Smooth muscle cell (in vitro differentiated cells): ENCODE measurements around the gene HPS3. TPM values are rescaled to one million over a fixed set of nuclear protein-coding genes. Genes with fewer than 3 reads are reported as not detected.
A peak's percentile ranks its signal among the peaks of the same experiment; 100 is the strongest.

Experiments used
- DNase-seq: peaks from one replicate; lab custom pipeline; 2025; ENCODE audit not compliant: unreplicated experiment; lab: John Stamatoyannopoulos, UW
- H2AFZ ChIP-seq: fragments of 200-600 bp; sonication (generic); 2 replicates; pipeline ENCODE4 v1.6.0; 2016; ENCODE audit warnings: antibody characterized with exemption, low read depth, mild to moderate bottlenecking
- H3F3A ChIP-seq: fragments of 200-600 bp; sonication (generic); 2 replicates; pipeline ENCODE4 v1.6.0; 2017; ENCODE audit warnings: antibody characterized with exemption, low read depth
- H3K27ac ChIP-seq: fragments of 200-600 bp; sonication (generic); 2 replicates; pipeline ENCODE4 v1.5.1; 2016; ENCODE audit warnings: low read depth, mild to moderate bottlenecking
- H3K27me3 ChIP-seq: fragments of 200-600 bp; sonication (generic); 2 replicates; pipeline ENCODE4 v1.6.1; 2016; ENCODE audit warnings: low read depth, mild to moderate bottlenecking
- H3K36me3 ChIP-seq: fragments of 200-600 bp; sonication (generic); 2 replicates; pipeline ENCODE4 v1.5.1; 2016; ENCODE audit warnings: low read depth
- H3K4me1 ChIP-seq: fragments of 200-600 bp; sonication (generic); 2 replicates; pipeline ENCODE4 v1.5.1; 2016; ENCODE audit warnings: low read depth
- H3K4me2 ChIP-seq: fragments of 200-600 bp; sonication (generic); 2 replicates; pipeline ENCODE4 v1.6.0; 2016; ENCODE audit warnings: mild to moderate bottlenecking
- H3K4me3 ChIP-seq: fragments of 200-600 bp; sonication (generic); 2 replicates; pipeline ENCODE4 v1.5.1; 2016; ENCODE audit warnings: mild to moderate bottlenecking
- H3K79me2 ChIP-seq: fragments of 200-600 bp; sonication (generic); 2 replicates; pipeline ENCODE4 v1.6.0; 2016; ENCODE audit warnings: low read depth, mild to moderate bottlenecking
- H3K9ac ChIP-seq: fragments of 200-600 bp; sonication (generic); 2 replicates; pipeline ENCODE4 v1.6.0; 2016; ENCODE audit warnings: low read depth
- H3K9me3 ChIP-seq: fragments of 200-600 bp; sonication (generic); replicated peaks from 2 replicates; pipeline ENCODE4 v1.5.1; 2016; ENCODE audit warnings: low read depth
- H4K20me1 ChIP-seq: fragments of 200-600 bp; sonication (generic); 2 replicates; pipeline ENCODE4 v1.6.0; 2016; ENCODE audit warnings: low read depth
- WGBS: methylation state at CpG from one replicate; pipeline ENCODE4 v1.1.7; 2016; ENCODE audit warnings: low lambda C conversion rate; 5-methylcytosine and 5-hydroxymethylcytosine counted together
- polyA plus RNA-seq: library from polyadenylated mRNA; unstranded; fragments of >200 nt; fragmentation: Nextera tagmentation; extraction: Ambion mirVana; gene quantifications from 2 replicates; pipeline ENCODE4 v1.2.1, GENCODE V29; 2016
- total RNA-seq: library from RNA; depleted of rRNA; stranded (reverse); fragments of >200 nt; gene quantifications from 2 replicates; pipeline ENCODE4 v1.2.3, GENCODE V29; 2014
- TF ChIP-seq, protein P1 (sequence below): fragments of 200-600 bp; sonication (generic); IDR thresholded peaks from 2 replicates; pipeline ENCODE4 v1.5.1; 2017; ENCODE audit warnings: borderline replicate concordance, mild to moderate bottlenecking, antibody characterized with exemption; ENCODE audit not compliant: insufficient read depth, poor library complexity, severe bottlenecking

Gene HPS3
- total and polyA plus RNA-seq, 2 experiments from 2014 or later: 12.3 to 25.4 TPM

DNA sequence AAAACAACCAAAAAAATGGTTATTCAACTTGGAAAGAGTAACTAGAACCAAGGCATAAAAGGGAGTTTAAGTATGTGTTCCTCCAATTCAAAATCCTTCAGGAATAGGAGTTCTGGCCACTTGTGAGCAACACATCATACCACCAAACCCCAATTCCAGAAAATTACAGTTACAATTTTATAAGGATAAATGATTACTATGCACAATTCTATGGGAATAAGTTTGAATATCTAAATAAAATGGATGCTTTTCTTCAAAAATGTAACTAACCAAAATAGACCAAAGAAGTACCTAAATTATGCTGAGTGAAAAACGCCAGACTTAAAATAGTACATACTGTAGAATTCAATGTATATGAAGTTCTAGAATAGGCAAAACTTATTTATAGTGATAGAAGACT, 47.7 kb upstream of the HPS3 start:
- DNase-seq: no peak
- H2AFZ ChIP-seq: no peak overlapping the region
- no peaks in the 10 kb centered on the region for H3K9me3 ChIP-seq
- peaks cover 8% of the 10 kb centered on the region for H3K4me1 ChIP-seq
- H3K27me3 ChIP-seq: no peaks in the 10 kb centered on the region
- H3K79me2 ChIP-seq: peaks cover 60% of the 10 kb centered on the region
- TF ChIP-seq, protein P1, sequence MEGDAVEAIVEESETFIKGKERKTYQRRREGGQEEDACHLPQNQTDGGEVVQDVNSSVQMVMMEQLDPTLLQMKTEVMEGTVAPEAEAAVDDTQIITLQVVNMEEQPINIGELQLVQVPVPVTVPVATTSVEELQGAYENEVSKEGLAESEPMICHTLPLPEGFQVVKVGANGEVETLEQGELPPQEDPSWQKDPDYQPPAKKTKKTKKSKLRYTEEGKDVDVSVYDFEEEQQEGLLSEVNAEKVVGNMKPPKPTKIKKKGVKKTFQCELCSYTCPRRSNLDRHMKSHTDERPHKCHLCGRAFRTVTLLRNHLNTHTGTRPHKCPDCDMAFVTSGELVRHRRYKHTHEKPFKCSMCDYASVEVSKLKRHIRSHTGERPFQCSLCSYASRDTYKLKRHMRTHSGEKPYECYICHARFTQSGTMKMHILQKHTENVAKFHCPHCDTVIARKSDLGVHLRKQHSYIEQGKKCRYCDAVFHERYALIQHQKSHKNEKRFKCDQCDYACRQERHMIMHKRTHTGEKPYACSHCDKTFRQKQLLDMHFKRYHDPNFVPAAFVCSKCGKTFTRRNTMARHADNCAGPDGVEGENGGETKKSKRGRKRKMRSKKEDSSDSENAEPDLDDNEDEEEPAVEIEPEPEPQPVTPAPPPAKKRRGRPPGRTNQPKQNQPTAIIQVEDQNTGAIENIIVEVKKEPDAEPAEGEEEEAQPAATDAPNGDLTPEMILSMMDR: no peak
- H3K4me2 ChIP-seq: no peak overlapping the region
- no peak overlapping the region for H3K27ac ChIP-seq
- no peak overlapping the region for H3K4me3 ChIP-seq
- 86% methylated on average over 1 of the region's 1 CpG for WGBS
- H3K36me3 ChIP-seq: no peaks in the 10 kb centered on the region
- H3F3A ChIP-seq: peaks cover 3% of the 10 kb centered on the region
- peaks cover 55% of the 10 kb centered on the region for H4K20me1 ChIP-seq
- no peak overlapping the region for H3K9ac ChIP-seq

DNA sequence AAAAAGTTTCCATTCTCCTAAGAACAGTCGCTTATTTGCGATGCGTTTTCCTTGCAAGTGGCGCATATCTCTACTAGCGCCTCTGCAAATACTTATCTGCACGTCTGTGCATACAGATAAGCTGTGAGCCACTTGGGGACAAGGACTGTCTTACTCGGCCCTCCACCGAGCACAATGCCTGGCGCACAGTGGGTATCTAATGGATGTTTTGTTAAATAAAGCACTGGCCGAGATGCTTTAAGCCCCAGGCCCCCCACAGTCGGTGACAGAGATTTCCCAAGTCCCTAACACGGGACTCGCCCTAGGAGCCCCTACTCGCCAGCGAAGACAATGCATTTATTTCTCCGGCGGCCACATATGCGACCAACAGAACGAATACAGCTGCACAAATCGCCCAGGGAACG, 43.6 kb upstream of the HPS3 start:
- Histone ChIP-seq H2AFZ (peak overlapping the region; percentile 98), H3K9me3 (no peaks in the 10 kb centered on the region), H3K9ac (peak overlapping the region; percentile 26), H3K4me2 (peak overlapping the region; percentile 96), H3K27me3 (no peaks in the 10 kb centered on the region), H3K27ac (no peak overlapping the region), H4K20me1 (peaks cover 28% of the 10 kb centered on the region), H3K36me3 (no peaks in the 10 kb centered on the region), H3K79me2 (peaks cover 40% of the 10 kb centered on the region), H3K4me3 (peak overlapping the region; percentile 90), H3K4me1 (peaks cover 11% of the 10 kb centered on the region), H3F3A (peaks cover 3% of the 10 kb centered on the region)
- no peak for DNase-seq
- 1% methylated on average over 21 of the region's 21 CpGs for WGBS
- TF ChIP-seq, protein P1: no peak

DNA sequence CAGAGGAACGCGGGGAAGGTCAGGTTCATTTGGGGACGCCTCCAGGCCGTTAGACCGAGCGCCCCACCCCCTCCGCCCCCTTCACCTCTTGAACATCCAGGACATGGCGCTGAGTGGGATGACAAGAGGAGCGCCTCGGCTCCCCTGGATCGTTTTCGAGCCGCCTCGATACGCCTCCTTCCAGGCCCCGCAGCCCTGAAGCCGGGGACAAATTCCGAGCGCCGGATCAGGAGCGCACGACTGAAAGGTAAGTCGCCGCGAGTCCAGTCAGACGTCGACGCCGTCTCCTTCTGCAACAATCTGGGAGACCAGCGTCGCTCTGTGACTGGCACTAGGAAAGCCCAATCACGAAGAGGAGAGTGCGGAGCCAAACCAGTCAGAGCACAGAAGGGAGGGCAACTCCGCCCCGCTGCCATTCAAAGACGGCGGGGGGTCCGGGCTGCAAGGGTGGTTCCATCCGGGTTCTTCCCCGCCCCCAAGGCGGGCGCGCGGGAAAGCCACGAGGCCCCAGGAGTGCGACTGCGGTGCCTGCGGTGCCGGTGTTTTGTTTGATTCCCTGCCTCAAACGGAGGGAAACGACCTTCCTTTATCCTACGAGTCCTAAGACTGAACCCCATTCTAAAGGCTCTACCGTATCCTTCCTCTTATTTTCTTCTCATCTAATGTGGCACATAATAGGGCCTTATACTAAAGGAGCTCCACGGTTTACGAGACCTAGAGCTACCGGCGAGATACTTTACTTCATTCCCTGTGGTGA, 43.0 kb upstream of the HPS3 start, which contains the start of gene HLTF:
Gene HLTF (minus strand): TSS at position 302 of the 757 bp plus-strand sequence. CDS start 197 bp downstream, at position 105.
- TF ChIP-seq, protein P1: no peak
- peaks cover 22% of the 10 kb centered on the region for H4K20me1 ChIP-seq
- no peaks in the 10 kb centered on the region for H3K27me3 ChIP-seq
- peak within 1 kb of the TSS; percentile 26 for H3K9ac ChIP-seq
- peak; percentile 61 for DNase-seq
- peak within 1 kb of the TSS; percentile 98 for H2AFZ ChIP-seq
- H3K27ac ChIP-seq: no peak within 1 kb of the TSS
- no peaks in the 10 kb centered on the region for H3F3A ChIP-seq
- no peaks in the 10 kb centered on the region for H3K9me3 ChIP-seq
- 11% methylated on average over 57 of the region's 57 CpGs for WGBS
- peaks cover 35% of the 10 kb centered on the region for H3K79me2 ChIP-seq
- peaks cover 11% of the 10 kb centered on the region for H3K4me1 ChIP-seq
- H3K4me2 ChIP-seq: peak within 1 kb of the TSS; percentile 96
- peak within 1 kb of the TSS; percentile 90 for H3K4me3 ChIP-seq
- no peaks in the 10 kb centered on the region for H3K36me3 ChIP-seq

DNA sequence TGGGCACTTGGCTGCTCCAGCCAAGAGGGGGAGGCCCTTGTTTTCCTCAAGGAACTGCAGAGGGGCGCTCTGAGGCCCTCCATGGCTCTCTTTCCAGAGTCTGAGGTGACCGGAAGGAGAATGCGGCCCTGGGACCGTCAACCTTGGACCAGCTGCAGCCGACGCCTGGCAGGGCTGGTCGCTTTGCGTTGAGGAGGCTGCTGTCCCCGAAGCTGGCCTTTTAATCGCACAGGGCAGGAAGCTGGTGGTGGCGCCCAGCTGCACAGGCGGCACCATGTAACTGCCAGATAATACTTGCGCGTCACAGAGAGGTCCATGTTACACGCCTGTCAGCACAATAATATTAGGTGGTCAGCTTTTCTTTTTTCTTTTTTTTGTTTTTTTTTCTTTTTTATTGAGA, 42.2 kb upstream of the HPS3 start:
- H3K79me2 ChIP-seq: peaks cover 31% of the 10 kb centered on the region
- peak overlapping the region; percentile 96 for H3K4me2 ChIP-seq
- no peaks in the 10 kb centered on the region for H3K36me3 ChIP-seq
- H3K27me3 ChIP-seq: no peaks in the 10 kb centered on the region
- H3K4me3 ChIP-seq: no peak overlapping the region
- no peak for DNase-seq
- 99% methylated on average over 15 of the region's 15 CpGs for WGBS
- H3K9me3 ChIP-seq: no peaks in the 10 kb centered on the region
- TF ChIP-seq, protein P1: no peak
- peaks cover 11% of the 10 kb centered on the region for H3K4me1 ChIP-seq
- peak overlapping the region; percentile 98 for H2AFZ ChIP-seq
- H4K20me1 ChIP-seq: peaks cover 18% of the 10 kb centered on the region
- H3F3A ChIP-seq: no peaks in the 10 kb centered on the region
- H3K27ac ChIP-seq: no peak overlapping the region
- H3K9ac ChIP-seq: no peak overlapping the region
